CD4-positive, alpha-beta T cell treated with Interleukin-6 at 100 ng/mL for 8 hours (primary cell): Measurements from ENCODE around the gene CACNA1B.

Source experiments
- DNase-seq: peaks from one replicate; pipeline ENCODE4 v3.0.0-alpha.2; 2020; ENCODE audit warnings: mixed read lengths, low spot score

The CACNA1B gene

DNA sequence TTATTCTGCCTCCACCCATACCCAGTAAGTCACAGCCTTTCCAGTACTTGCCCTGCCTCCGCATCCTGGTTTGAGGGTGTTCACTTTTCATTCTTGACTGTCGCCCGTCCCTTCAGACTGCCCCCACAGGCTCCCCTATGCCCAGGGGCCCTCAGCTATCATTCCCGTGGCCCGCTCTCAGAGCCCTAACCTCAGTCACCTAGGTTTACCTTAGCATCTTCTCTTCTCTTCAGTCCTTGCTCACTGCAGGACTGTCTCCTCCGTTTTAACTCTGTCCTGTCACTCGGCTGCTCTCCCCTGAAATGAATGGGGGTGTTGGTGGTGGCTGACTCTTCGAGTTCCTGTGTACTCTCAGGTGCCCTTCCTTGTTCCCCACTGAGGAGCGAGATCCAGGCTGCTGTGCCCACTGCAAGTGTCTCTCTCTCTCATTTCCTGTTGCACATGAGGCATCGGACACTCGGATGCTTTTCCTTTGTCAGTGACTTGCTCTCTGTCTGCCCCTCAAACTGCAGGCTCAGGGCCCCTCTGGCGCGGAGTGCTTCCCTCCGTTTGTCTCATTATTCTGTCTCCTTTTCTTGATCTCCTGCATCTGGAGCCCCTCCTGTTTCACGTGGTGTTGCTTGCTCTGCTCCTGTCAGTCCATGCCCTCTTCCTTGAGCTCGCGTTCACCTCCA lies 89.8 kb downstream of the CACNA1B start:
- no peak for DNase-seq

DNA sequence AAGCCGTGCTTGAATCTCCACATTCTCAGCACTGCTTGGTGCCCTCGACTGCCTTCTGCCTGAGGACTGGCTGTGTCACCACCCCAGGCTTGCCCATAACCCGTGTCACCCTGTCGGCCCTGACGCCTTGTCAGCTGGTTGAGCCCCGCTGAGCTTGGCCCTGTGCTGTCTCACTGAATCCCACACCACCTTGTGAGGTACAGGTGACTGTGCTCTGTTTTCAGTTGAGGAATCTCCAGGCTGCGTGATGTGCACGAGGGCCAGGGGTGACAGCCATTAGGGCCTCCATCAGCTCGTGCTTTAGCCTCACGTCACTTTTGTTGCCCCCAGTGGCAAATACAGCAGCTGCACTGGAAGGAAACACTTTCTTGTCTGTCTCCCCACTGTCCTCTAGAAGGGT lies 90.7 kb downstream of the CACNA1B start:
- no peak for DNase-seq

DNA sequence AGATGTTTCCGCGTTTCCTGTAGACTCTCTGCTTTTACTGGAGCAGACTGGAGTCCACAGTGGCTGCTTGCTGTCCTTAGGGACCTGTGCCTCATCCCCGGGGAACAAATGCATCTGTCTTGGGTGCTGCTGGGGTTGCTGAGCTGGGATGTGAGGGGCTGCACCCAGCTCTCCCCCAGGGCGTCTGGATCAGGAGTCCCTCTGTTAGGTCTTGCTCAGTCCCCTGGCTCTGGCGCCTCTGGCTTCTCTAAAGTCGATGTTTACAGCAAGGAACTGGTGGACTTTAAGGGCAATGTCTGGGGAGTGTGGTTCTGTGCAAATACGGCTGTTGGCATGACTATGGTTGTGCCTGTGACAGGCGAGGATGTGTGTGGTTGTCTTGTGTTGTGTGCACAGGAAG lies 91.4 kb downstream of the CACNA1B start:
- no peak for DNase-seq

- no peak for DNase-seq
These were observed 92.1 kb downstream of the CACNA1B start for GRCh38 chr9:137969685-137970084.

DNA sequence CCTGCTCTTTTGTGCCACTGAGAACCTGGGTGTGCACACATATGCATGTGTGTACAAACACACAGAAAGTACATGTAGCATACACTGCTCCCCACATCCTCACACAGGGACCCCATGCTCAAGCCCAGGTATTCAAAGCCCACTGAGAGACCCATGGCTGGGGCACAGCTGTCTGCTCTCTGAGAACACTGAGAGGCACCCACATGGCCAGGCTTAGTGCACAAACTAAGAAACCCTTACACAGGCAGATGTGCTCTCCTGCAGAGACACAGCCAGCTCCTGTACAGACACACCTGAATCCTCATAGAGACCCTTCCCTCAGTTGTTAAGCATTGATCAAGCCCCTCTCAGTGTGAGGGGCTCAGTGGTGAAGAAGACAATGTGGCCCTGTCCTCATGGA lies 92.5 kb downstream of the CACNA1B start:
- DNase-seq: no peak

DNA sequence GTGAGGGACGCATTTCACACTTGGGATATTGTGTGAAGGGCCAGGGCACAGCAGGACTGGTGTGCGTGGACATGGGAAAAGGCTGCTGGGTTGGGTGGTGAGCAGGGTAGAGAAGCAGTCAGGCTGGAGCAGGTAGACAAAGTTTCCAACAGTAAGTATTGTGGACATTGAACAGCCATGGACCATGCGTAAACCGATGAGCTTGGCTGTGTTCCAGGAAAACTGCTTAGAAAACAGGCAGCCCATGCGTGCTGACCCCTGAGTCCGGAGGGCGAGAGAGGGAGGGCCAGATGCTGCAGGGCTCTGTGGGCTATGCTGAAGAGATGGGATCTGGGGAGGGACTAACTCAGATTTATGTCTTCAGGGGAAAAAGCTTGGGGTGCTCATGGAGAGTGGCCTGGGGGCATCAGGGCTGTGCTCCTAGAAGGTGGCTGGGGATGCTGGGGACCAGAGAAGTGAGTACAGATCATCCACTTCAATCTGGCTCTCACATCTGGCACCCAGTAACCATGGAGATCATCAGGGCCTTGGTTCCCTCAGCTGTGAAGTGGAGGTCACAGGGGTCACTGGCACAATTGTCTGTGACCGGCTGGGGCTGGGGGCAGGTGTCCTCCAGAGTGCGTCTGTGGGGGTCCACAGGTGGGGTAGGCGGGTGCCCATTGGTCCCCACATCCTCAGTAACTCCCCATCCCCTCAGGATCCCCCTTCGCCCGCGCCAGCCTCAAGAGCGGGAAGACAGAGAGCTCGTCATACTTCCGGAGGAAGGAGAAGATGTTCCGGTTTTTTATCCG lies 93.3 kb downstream of the CACNA1B start:
- no peak for DNase-seq

- no peak for DNase-seq
These were observed 94.0 kb downstream of the CACNA1B start for GRCh38 chr9:137971477-137972138.

- no peak for DNase-seq
These were observed 94.9 kb downstream of the CACNA1B start for GRCh38 chr9:137972355-137972987.

DNA sequence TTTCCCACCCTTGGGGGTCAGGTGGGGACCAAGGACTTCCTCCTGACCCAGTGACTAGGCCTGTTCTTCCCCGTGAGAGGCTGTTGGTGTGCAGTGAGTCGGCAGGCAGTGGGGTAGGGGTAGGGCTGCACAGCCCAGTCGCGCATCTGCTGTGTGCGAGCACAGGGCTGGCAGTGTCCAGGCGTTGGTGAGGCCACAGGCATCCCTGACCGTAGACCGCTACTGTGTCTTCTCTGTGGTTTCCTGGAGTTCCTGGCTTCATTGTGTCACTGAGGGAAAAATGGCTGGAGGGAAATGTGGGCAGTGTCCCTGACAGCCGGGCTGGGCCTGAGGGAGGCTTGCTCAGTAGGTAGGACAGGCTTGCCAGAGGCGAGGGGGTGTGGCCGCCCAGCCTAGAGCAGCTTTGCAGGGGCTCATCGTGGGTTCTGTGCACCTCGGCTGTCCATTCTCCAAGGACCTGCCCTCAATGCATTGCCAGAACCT lies 95.4 kb downstream of the CACNA1B start:
- no peak for DNase-seq

GRCh38 chr9:137973829-137974416 lies 96.3 kb downstream of the CACNA1B start:
- no peak for DNase-seq

- no peak for DNase-seq
These were observed 97.4 kb downstream of the CACNA1B start for GRCh38 chr9:137974746-137975526.

GRCh38 chr9:137975527-137975913 lies 97.9 kb downstream of the CACNA1B start:
- DNase-seq: no peak

DNA sequence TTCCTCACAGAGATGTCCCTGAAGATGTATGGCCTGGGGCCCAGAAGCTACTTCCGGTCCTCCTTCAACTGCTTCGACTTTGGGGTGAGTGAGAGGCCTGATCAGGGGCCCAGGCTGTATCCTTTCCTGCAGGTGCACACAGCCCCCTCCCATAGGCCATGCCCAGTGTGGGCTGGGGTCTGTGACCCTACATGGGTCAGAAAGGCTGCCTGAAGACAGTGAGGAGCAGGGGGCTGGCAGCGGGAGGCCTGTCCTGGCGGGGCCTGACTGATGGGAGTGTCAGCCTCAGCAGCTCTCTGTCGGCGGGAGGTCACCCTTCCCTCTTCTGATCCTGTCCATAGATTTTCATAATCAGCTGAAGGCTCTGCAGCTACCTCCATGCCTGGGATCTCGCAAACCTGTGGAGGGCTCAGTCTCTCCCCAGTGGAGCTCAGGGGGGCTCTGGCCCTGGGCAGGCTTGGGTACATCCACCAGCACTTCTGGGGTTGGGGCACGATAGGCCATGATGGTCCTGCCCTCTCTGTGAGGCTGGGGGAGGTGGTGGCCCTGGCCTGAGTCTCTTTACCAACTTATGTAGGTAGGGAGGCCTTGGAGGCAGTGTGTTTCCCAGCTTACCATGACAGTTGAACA lies 98.5 kb downstream of the CACNA1B start:
- no peak for DNase-seq

- no peak for DNase-seq
These were observed 100.1 kb downstream of the CACNA1B start for GRCh38 chr9:137977571-137978261.

DNA sequence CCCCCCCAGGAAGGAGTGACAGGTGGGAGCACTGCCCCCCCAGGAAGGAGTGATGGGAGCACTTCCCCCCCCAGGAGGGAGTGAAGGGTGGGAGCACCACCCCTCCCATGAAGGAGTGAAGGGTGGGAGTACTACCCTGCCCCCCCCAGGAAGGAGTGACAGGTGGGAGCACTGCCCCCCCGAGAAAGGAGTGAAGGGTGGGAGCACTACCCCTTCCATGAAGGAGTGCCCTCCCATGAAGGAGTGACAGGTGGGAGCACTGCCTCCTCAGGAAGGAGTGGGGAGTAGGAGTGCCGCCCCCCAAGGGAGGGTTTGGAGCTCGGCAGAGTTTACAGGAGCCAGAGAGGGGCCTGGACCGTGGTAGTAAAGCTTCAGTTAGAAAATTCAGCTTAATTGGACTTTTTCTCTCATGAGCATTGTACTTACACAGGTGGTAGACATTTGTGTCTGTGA lies 100.7 kb downstream of the CACNA1B start:
- no peak for DNase-seq

- no peak for DNase-seq
These were observed 104.6 kb downstream of the CACNA1B start for GRCh38 chr9:137982200-137982599.

DNA sequence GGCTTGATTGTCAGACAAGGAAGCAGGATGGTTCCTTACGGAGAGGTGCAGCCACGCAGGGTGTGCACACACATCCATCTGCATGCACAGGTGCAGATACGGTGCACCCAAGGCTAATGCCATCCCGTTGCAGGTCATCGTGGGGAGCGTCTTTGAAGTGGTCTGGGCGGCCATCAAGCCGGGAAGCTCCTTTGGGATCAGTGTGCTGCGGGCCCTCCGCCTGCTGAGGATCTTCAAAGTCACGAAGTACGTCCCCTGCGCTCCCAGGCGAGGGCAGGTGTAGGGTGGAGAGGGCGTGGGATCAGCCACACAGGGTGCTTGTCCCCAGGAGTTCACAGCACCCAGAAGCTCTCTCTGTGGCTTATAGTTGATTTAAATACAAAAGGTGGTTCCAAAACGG lies 106.4 kb downstream of the CACNA1B start:
- no peak for DNase-seq

GRCh38 chr9:137984520-137985257 lies 107.1 kb downstream of the CACNA1B start:
- DNase-seq: no peak

GRCh38 chr9:137985637-137986071 lies 108.1 kb downstream of the CACNA1B start:
- no peak for DNase-seq
